ENCODE results near the gene IQCC.
A peak's percentile ranks its signal among the peaks of the same experiment; 100 is the strongest.

Gene IQCC

GRCh38 chr1:32224285-32224684 is 18.8 kb downstream of the IQCC start:
- DNase-seq, result no peak

- no peak for DNase-seq
These were observed 23.3 kb downstream of the IQCC start for GRCh38 chr1:32228771-32229170.

GRCh38 chr1:32231843-32232432 is 26.5 kb downstream of the IQCC start:
- no peak for DNase-seq

GRCh38 chr1:32232558-32233304 is 27.3 kb downstream of the IQCC start:
- DNase-seq, result no peak

GRCh38 chr1:32234792-32235191 is 29.3 kb downstream of the IQCC start:
- DNase-seq, result no peak

- no peak for DNase-seq
These were observed 33.9 kb downstream of the IQCC start for GRCh38 chr1:32239337-32239736.

- DNase-seq, result no peak
These were observed 34.3 kb downstream of the IQCC start for GRCh38 chr1:32239790-32240139.

- DNase-seq, result peak; percentile 74
These were observed 34.9 kb downstream of the IQCC start for GRCh38 chr1:32240140-32240951.

- DNase-seq, result peak; percentile 78
These were observed 35.7 kb downstream of the IQCC start for GRCh38 chr1:32241001-32241763.

GRCh38 chr1:32242341-32242851 is 36.9 kb downstream of the IQCC start:
- peak; percentile 32 for DNase-seq

- no peak for DNase-seq
These were observed 41.4 kb downstream of the IQCC start, which contains the start of gene FAM167B for GRCh38 chr1:32246888-32247273. Gene FAM167B (plus strand): TSS chr1:32247222. CDS start chr1:32247422, 200 bp downstream.

- DNase-seq, result no peak
These were observed 42.0 kb downstream of the IQCC start for GRCh38 chr1:32247452-32247851.

- DNase-seq, result peak; percentile 91
These were observed 42.8 kb downstream of the IQCC start for GRCh38 chr1:32247983-32248889.

- DNase-seq, result no peak
These were observed 44.5 kb downstream of the IQCC start for GRCh38 chr1:32249831-32250525.

GRCh38 chr1:32250893-32251716 is 45.6 kb downstream of the IQCC start, which contains the start of gene LCK:
Gene LCK (plus strand): TSS chr1:32251265. CDS start chr1:32274330, 23,065 bp downstream.
- DNase-seq, result no peak

GRCh38 chr1:32255072-32256071 is 49.9 kb downstream of the IQCC start:
- DNase-seq, result no peak

GRCh38 chr1:32256473-32257226 is 51.2 kb downstream of the IQCC start:
- DNase-seq, result no peak

GRCh38 chr1:32257227-32257508 is 51.7 kb downstream of the IQCC start:
- DNase-seq, result no peak
